ENCODE measurements around the gene STAB1. TPM values are rescaled to one million over a fixed set of nuclear protein-coding genes. Genes with fewer than 3 reads are reported as not detected.

Gene STAB1
- total RNA-seq, 3 donors from 2014 or later, result 47.7 to 149 (median 55.4) TPM

- TF ChIP-seq POLR2AphosphoS5 (IDR thresholded peaks at IDR 0.05), result no peak
- TF ChIP-seq, protein P1, sequence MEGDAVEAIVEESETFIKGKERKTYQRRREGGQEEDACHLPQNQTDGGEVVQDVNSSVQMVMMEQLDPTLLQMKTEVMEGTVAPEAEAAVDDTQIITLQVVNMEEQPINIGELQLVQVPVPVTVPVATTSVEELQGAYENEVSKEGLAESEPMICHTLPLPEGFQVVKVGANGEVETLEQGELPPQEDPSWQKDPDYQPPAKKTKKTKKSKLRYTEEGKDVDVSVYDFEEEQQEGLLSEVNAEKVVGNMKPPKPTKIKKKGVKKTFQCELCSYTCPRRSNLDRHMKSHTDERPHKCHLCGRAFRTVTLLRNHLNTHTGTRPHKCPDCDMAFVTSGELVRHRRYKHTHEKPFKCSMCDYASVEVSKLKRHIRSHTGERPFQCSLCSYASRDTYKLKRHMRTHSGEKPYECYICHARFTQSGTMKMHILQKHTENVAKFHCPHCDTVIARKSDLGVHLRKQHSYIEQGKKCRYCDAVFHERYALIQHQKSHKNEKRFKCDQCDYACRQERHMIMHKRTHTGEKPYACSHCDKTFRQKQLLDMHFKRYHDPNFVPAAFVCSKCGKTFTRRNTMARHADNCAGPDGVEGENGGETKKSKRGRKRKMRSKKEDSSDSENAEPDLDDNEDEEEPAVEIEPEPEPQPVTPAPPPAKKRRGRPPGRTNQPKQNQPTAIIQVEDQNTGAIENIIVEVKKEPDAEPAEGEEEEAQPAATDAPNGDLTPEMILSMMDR (IDR thresholded peaks at IDR 0.05), result no peak
- no peak for TF ChIP-seq POLR2A (IDR thresholded peaks at IDR 0.05)
- intact Hi-C loops (cut with DNase I; ENCODE audit: low total_unique reads), result no loop called here
These were observed 19.4 kb downstream of the STAB1 start for GRCh38 chr3:52514576-52514975.

DNA sequence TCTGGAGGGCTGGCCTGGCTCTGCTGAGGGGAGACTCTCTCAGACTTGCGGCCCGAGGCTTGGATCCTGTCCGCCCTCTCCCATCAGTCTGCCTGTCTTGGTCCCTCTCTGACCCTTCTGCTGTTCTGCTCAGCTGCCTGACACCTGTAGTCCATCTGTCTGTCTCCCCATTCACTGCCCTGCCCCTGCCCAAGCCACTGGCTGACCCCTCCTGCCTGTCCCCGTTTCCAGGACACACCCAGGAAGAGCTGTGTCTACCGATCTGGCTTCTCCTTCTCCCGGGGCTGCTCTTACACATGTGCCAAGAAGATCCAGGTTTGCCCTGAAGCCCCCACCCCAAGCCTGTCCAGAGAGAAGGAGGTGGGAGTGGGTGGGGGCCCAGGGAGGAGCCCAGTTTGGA, 20.1 kb downstream of the STAB1 start:
- Histone ChIP-seq H3K27ac (no peak overlapping the region), H3K9me3 (no peaks in the 10 kb centered on the region), H3K4me3 (no peak overlapping the region), H3K4me1 (no peaks in the 10 kb centered on the region), H3K36me3 (no peaks in the 10 kb centered on the region), H3K27me3 (no peaks in the 10 kb centered on the region)
- no peak for DNase-seq (ENCODE audit: low spot score in 2 of 2)
- TF ChIP-seq, protein P1 (IDR thresholded peaks at IDR 0.05), result no peak
- TF ChIP-seq POLR2AphosphoS5 (IDR thresholded peaks at IDR 0.05), result no peak
- TF ChIP-seq POLR2A (IDR thresholded peaks at IDR 0.05), result no peak
- intact Hi-C loops (cut with DNase I; ENCODE audit: low total_unique reads), result no loop called here

More at GRCh38 chr3:52514576-52514975, 19.4 kb downstream of the STAB1 start:
- Histone ChIP-seq H3K4me1 (no peaks in the 10 kb centered on the region), H3K27ac (no peak overlapping the region), H3K27me3 (no peaks in the 10 kb centered on the region), H3K9me3 (no peaks in the 10 kb centered on the region), H3K4me3 (no peak overlapping the region), H3K36me3 (no peaks in the 10 kb centered on the region)
- no peak for DNase-seq (ENCODE audit: low spot score in 2 of 2)

- H3K36me3 ChIP-seq, result no peaks in the 10 kb centered on the region
- no peak overlapping the region for H3K27ac ChIP-seq
- no peak overlapping the region for H3K4me3 ChIP-seq
- H3K27me3 ChIP-seq, result no peaks in the 10 kb centered on the region
- TF ChIP-seq POLR2AphosphoS5 (IDR thresholded peaks at IDR 0.05), result no peak
- no peak for TF ChIP-seq POLR2A (IDR thresholded peaks at IDR 0.05)
- TF ChIP-seq, protein P1 (IDR thresholded peaks at IDR 0.05), result no peak
- no peak for DNase-seq (ENCODE audit: low spot score in 2 of 2)
- intact Hi-C loops (cut with DNase I; ENCODE audit: low total_unique reads), result no loop called here
- no peaks in the 10 kb centered on the region for H3K4me1 ChIP-seq
- no peaks in the 10 kb centered on the region for H3K9me3 ChIP-seq
These were observed 21.5 kb downstream of the STAB1 start for GRCh38 chr3:52516509-52517195.

DNA sequence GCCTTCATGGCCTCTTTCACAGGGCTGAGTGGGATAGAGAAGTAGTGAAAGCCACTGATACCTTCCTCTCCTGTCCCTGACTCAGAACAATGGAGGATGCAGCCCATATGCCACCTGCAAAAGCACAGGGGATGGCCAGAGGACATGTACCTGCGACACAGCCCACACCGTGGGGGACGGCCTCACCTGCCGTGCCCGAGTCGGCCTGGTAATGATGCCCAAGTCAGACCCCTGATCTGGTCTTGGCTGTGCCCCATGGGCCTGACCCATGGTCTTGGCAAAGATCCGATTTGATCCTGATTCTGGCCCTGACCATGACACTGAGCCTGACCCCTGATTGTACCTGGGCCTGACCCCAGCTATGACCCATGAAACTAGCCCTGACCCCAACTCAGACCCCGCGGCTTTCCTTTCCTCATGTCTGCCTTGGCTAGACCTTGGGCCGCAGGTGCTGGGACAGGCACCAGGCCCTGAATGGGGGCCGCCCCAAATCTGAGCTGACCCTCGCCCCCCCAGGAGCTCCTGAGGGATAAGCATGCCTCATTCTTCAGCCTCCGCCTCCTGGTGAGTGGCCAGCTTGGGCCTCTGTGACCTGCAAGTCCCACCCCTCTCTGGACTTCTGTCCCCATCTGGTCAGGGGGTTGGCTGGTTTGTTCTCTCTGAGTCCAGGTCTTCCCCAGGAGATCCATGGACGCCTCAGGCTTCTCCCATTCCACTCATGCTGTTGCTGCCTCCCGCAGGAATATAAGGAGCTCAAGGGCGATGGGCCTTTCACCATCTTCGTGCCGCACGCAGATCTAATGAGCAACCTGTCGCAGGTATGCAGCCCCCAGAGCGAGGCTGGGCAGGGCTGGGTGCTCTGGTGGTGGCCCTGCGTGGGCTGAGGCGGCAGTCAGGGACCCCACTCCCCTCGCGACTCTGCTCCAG, 22.9 kb downstream of the STAB1 start:
- no peak for TF ChIP-seq POLR2AphosphoS5 (IDR thresholded peaks at IDR 0.05)
- no peak for TF ChIP-seq POLR2A (IDR thresholded peaks at IDR 0.05)
- TF ChIP-seq, protein P1 (IDR thresholded peaks at IDR 0.05), result no peak
- intact Hi-C loops (cut with DNase I; ENCODE audit: low total_unique reads), result no loop called here
- Histone ChIP-seq H3K4me1 (no peaks in the 10 kb centered on the region), H3K36me3 (no peaks in the 10 kb centered on the region), H3K9me3 (no peaks in the 10 kb centered on the region), H3K27me3 (no peaks in the 10 kb centered on the region), H3K4me3 (peak overlapping the region in 2 of 3 donors; percentile 10 to 52), H3K27ac (no peak overlapping the region)
- no peak for DNase-seq (ENCODE audit: low spot score in 2 of 2)

Data from breast epithelium (tissue), 4 donors.